Stomach (tissue), 4 donors: Measurements from ENCODE around the gene C3.

Experiments
- POLR2A ChIP-seq, 4 donors: fragments of 450-650 bp; IDR thresholded peaks; one replicate each; pipeline ENCODE4 v1.6.1; 2016; ENCODE audit warnings: antibody characterized with exemption in 4 of 4, control low read depth in 2 of 4, mild to moderate bottlenecking in 1 of 4, moderate library complexity in 1 of 4
- POLR2AphosphoS5 ChIP-seq, 3 donors: sonication (generic); formaldehyde crosslinking; IDR thresholded peaks; one replicate each; pipeline ENCODE4 v1.6.1; 2016; ENCODE audit warnings: antibody characterized with exemption in 3 of 3
- TF ChIP-seq, protein P1 (sequence below), 7 experiments: fragments of 450-650 bp in 4 of 7; fragments of 200-600 bp in 3 of 7; sonication (generic) in 3 of 7; IDR thresholded peaks; one replicate each; pipeline ENCODE4 v1.5.1; 2016 to 2019; ENCODE audit warnings: antibody characterized with exemption in 7 of 7, control low read depth in 2 of 7, mild to moderate bottlenecking in 1 of 7

DNA sequence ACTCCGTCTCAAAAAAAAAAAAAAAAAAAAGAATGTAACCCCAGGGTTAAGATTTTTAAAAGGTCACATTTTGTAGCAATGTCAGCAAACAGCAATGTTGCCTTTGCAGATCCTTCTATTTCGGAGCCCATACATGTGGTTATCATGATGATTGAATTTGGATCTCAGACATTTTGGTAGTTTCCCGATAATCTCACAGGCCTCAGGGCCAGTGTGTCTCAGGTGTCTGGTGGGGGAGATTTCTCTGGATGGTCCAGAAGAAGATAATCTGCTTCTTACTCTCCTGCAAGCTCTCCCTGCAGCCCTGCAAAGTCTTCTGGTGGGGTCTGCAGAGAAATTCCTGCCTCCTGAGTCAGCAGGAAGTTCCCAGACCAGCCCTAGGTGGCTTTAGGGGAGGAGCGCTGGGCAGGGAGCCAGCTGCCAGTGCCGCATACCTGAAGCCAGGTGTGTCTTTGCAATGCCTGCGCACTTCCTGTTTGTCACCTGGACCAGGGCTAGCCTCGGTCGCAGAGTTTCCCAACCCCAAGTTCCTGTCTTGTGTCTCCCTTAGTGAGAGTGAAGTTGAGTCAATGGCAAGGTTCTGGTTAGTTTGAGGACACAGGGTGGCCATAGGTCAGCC is 45.4 kb upstream of the C3 start:
- TF ChIP-seq, protein P1, sequence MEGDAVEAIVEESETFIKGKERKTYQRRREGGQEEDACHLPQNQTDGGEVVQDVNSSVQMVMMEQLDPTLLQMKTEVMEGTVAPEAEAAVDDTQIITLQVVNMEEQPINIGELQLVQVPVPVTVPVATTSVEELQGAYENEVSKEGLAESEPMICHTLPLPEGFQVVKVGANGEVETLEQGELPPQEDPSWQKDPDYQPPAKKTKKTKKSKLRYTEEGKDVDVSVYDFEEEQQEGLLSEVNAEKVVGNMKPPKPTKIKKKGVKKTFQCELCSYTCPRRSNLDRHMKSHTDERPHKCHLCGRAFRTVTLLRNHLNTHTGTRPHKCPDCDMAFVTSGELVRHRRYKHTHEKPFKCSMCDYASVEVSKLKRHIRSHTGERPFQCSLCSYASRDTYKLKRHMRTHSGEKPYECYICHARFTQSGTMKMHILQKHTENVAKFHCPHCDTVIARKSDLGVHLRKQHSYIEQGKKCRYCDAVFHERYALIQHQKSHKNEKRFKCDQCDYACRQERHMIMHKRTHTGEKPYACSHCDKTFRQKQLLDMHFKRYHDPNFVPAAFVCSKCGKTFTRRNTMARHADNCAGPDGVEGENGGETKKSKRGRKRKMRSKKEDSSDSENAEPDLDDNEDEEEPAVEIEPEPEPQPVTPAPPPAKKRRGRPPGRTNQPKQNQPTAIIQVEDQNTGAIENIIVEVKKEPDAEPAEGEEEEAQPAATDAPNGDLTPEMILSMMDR (IDR thresholded peaks at IDR 0.05) = peak in 1 of 7 experiments; percentile 17
- peak; percentile 31 to 96 (median 93) for TF ChIP-seq POLR2AphosphoS5 (IDR thresholded peaks at IDR 0.05)
- TF ChIP-seq POLR2A (IDR thresholded peaks at IDR 0.05) = peak in 2 of 4 donors; percentile 45 to 68
